GM18951 (cell line): ENCODE data around the gene NELFA.

Experiments
- POLR2A ChIP-seq: IDR thresholded peaks from 4 replicates; pipeline ENCODE4 v1.6.1; 2011; ENCODE audit warnings: mild to moderate bottlenecking; ENCODE audit not compliant: insufficient read length, insufficient read depth; ENCODE audit errors: extremely low read depth
- in situ Hi-C: fragments of 300-500 bp; cut with MboI; formaldehyde crosslinking; loops from one replicate; pipeline ENCODE4 v1.12.0; 2022; ENCODE audit warnings: low sequenced_read_pairs, mixed read lengths, inconsistent platforms; ENCODE audit not compliant: unreplicated experiment

The NELFA gene

DNA sequence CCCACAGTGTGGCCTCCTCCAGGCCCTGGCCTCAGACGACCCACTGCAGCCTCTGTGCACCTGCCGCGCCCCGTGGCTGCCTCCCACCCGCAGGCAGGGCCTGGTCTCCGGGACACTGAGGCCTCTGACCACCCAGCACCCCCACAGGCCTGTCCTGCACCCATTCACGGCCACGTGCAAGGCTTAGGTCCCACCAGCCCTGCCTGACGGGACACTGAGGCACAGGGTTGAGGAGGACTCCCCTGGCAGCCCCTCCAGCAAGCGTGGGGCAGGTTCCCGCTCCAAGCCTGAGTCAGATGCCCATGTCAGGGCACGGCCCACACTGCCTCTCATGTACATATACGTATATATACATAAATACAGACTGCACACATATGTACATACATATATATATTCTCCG is 23.5 kb downstream of the NELFA start:
- in situ Hi-C loops = no loop called here
- TF ChIP-seq POLR2A = no peak

DNA sequence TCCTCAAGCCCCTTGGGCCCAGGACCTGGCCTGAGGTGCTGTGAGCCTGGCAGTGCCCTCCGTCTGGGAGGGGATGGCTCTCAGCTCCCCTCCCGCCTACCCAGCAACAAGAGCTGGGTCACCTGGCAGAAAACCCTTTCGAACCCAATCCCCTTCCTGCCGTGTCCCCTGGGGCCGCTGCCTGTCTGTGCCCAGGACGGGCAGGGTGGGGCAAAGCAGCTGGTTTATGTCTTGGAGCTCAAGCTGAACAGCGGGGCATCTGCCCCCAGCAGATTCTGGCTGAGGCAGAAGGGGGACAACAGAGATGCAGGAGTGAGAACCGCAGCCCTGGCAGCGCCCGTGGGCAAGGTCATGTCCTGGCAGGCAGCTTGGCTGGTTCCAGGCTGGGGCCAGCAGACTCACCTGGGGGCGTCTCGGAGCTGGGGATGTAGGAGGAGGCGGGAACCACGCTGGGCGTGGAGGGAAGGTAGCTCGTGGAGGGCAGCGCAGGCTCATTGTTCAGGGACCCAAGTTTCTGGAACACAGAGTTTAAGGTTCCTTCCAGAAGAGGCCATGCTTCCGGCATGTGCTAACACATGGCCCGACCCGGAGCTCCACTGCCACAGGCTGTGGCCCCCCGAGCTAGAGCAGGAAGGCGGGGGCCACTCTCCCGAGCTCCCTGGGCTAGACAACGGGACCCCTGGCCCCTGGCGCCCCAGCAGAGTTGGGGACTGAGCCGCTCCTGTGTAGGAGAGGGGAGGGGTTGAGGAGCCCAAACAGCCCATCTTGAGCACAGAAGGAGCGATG is 24.2 kb downstream of the NELFA start:
- in situ Hi-C loops = no loop called here
- peak; percentile 22 for TF ChIP-seq POLR2A

DNA sequence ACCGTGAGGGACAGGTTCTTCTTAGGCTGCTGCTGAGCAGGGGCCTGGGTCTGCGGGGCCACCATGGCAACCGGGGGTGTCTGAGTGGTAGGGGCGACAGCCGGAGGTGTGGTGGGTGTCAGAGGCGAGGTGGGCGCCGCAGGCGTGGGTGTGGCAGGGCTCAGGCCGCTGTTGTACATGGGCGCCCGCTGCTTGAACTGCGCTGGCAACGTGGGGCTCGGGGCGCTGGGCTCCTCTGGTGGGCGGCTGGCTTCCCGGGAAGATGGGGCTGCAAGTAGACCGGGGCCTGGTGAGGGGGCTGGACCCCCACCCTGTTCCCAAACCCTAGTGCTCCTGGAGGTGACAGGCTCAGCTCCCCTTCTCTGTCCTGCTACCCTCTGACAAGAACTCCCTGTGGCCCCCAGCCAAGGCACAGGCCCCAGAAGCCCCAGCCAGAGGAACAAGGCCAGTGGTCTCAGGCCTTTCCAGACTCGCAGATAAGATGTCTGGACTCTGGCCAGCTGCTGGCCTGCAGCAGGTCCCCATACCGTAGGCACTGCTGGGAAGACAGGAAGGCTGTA is 24.8 kb downstream of the NELFA start:
- no peak for TF ChIP-seq POLR2A

DNA sequence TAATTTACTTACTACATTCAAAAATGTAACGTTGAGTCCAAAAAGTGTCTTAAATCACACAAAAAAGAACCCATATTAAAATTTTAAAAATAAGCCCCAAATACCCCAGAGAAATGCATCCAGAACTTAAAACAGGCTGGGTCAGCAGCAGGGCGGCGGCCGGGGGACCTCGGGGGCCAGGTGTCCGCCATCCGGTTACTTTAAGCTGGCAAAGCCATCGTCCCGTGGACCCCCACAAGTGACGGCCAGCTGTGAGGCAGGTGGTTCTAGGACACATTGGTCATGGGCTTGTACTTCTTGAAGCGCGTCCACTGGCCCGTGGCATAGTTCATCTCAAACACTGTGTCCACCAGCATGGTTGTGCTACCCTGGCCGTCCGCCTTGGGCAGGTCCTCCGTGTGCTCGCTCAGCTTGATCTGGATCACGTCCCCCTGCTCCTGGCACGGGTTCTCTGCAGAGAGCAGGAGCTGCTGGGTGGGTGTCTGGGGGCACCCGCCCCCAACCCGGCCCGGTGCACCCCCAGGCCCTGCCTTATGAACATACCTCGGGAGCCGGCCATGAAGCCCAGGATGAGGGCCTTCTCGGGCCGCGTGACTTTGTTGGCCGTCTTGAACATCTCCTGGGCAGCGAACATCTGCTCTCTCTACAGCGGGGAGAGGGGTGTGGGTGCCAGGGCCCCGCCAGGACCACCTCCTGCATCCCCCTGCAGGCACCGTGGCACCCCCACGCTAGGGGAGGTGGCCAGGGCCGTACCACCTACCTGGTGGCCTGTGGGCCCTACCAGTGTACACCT is 25.5 kb downstream of the NELFA start:
- peak; percentile 26 for TF ChIP-seq POLR2A
- in situ Hi-C loops = no loop called here

More for the DNA sequence above, 24.8 kb downstream of the NELFA start:
- in situ Hi-C loops = no loop called here

DNA sequence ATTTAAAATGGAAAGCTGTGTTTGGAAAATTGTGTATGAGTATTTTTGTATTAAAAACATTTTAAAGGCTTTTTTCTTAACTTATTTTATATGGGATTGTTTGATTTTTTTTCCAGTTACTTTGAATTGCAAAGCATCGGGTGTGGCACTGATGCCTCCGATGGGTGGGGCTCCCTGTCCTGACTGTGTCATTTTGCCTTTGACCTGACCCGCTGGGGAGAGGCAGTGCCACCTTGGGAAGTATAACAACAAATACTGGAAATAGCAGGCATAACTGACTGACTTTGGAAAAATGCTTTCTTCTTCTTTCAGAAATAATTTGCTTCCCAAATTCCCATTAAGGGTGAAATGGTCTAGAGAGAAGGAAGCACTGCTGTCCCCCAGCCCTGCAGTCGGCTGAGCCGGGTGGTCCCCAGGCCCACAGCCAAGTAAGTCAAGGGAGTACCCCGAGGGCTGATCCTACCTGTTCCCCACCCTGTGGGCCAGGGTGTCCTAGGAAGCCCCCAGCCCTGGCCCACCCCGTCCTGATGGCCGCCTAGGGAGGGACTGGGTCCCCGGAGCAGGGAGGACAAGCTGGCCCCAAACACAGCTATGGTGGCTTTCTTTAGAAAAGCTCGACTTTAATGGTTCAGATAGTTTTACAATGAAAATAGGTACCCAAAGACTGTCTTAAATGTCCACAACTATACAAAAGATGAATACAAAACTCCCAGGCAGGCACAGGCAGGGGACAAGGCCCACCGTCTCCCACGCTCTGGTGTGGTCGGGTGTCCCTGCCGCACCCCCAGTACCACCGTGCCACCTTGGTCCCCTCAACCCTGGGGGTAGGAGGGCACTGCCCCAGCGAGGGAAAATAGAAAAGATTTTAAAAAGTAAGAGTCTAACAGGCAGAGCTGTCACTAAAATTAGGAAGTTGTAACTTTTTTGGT is 26.4 kb downstream of the NELFA start:
- in situ Hi-C loops = no loop called here
- peak; percentile 8 for TF ChIP-seq POLR2A

DNA sequence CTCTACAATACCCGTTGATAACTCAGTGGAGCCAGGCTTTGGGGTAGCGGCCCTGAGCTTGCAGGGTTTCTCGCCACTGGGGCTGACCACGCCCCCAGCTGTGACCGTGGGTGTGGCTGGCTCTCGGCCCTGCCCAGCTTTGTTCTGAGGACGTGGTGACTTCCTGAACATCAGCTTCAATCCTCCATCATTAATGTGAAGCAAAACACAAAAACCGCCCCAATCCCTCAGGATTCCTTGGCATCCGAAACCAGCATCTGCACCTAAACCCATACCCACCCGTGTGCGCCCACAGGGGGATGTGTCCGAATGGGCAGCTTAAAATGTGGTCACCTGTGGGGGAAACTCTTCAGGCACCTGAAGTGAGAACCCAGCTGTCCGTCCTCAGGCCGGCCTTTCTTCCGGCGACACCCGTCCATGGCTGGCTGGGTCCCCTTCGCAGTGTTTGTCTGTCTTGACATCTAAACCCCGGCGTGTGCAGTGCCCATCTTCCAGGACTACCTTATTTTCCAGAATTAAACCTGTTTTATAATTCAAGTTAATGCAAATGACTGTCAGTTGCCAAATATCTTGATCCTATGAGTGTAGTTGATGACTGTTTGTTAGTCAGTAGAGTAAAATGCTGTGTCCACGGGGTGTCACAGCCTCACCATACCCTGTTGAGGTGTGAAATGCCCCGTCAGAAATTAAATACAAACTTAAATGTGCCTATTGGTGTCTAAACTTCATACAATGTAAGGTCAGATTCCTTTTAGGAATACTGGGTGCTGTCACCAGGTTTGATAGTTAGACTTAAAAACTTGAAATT is 27.3 kb downstream of the NELFA start:
- TF ChIP-seq POLR2A = no peak
- in situ Hi-C loops = no loop called here

DNA sequence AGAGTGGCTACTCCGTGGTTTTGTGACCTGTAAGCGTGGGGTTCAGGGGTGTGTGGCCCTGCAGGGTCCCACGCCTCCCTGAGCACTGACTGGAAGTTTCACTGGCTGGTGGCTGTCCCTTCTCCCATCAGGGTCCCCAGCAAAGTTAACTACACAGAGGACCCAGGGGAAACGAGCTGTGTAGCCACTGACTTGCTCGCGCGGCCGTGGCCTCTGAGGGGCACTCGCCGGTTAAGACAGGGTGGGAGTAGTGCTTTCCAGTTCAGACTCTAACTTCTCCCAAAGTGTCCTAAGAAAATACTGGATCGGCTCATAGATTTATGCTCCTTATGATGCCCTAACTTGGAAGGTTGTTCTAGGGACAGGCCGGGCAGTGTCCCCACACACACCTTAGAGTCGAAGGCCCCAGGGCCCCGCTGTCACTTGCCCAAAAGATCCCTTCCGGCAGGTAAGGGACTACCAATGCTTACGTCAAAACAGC is 28.2 kb downstream of the NELFA start:
- TF ChIP-seq POLR2A = no peak
- in situ Hi-C loops = no loop called here

DNA sequence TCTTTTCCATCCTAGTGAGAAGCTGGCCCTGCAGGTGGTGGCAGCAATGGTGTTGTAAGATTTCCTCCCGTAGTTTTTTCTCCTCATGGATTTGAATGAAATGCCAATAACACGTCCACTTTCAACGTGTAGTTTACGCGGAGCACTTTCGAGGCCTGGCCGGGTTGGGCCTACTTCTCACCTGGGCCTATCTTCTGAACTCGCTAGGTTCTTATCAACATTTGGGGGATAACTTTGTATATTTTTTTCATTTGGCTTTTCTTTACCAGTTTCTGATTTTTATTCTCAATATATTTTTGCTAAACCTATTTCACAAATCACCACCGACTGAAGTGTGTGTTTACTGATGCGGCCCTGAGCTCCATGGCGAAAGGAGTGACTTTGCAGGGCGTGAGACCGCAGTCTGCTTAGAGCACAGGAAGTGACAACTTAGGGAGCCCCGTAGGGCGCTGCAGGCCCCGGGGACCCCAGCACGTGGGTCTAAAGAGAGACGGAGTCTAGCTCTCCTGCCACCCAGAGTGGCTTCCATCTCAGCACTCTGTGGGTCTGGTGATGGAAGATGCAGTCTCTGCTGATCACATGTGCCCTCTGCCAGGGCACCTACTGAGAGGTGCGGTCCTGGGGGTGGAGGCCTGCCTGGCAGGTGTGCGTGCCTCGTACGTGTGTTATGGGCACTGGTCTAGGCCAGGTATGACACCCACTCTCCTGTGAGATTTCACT is 29.1 kb downstream of the NELFA start:
- TF ChIP-seq POLR2A = no peak
- in situ Hi-C loops = no loop called here

DNA sequence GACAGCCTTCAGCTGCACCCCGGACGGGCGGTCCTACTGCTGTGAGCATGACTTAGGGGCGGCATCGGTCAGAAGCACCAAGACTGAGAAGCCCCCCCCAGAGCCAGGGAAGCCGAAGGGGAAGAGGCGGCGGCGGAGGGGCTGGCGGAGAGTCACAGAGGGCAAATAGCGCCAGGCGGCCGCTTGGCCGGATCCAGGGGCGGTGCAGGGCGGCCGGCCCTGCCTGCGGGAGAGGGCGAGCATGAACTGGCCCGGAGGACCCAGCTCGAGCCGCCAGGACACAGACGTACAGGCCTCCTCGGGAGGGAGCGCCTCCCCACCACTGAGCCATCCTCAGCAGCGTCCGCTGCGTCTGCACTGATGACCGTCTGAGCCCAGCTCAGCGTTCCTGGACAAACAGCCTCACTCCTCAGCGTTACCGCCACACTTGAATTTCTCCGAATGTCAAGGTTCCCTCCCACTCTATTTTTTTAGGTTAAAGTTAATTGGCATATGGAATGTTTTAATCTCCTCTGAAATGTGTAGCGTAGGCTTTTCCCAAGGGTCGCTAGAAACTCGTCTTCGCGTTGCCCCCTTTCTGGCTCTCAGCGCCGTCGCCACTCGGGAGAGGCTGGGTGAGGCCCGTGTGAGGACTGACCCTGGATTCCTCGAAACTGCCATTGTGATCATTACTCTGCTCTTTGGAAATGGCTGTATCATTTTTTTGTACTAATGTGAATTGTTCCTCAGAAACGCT is 29.9 kb downstream of the NELFA start:
- no peak for TF ChIP-seq POLR2A
- in situ Hi-C loops = no loop called here

DNA sequence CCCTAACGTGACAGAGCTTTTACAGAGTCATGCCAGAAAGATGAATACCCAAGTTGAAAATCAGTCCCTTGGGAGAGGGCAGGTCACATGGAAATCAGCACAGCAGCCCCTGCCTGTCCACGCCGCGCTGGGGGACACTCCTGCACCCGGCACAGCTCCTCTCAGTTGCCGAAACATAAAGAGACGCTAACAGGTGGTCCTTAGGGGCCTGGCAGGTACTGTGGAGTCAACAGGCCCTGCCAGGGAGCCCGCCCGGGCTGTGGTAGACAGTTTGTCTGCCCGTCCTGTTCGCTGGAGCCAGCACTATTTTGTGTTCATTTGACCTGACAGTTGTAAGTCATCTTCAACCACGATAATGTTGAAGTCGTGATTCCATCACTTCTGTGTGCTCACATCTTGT is 30.5 kb downstream of the NELFA start:
- in situ Hi-C loops = no loop called here
- no peak for TF ChIP-seq POLR2A
